Measurements from ENCODE around the gene DDX1.

- TF ChIP-seq POLR2A (IDR thresholded peaks at IDR 0.05) = no peak
- no peak for TF ChIP-seq CTCF (IDR thresholded peaks at IDR 0.05)
Measured at GRCh38 chr2:15620340-15620739, 28.7 kb downstream of the DDX1 start.
